ENCODE data around the gene MRPL46. TPM values are rescaled to one million over a fixed set of nuclear protein-coding genes. Genes with fewer than 3 reads are reported as not detected.

The MRPL46 gene
- total and polyA plus RNA-seq, 9 of the 15 experiments (the other 6 are each of a cell fraction or from before 2014, with no cell fraction given) = 41.2 to 72.2 (median 49.8) TPM

DNA sequence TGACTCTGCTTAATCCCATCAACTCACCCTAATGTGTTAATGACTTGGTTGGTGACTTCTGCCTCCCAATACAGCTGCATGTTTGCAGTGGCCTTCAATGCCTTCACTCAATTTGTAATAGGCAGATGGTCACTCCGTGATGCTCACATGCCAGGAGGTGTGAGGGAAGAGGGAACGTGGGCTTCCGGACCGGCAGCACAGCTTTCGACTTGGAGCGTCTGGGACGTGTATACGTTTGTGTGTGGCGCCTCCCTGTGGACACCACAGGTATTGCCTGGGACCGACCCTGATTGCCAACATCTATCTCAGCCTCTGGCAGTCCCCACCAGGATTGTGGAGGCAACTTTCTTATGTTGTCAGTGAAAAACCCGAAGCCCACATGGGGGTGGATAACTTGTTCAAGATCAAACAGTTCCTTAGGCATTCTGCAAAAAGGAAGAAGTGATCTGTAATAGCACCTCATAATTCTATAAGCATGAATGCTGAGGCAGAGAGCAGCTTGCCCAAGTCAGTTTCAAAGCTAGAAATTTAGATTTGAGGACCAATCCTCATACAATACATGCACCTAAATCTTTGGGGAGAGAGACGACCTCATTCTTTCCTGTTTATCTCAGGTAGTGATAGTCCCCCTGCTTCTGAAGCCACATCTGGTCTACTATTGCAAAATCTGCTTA lies 16.9 kb downstream of the MRPL46 start (continued):
- TF ChIP-seq, protein P1, sequence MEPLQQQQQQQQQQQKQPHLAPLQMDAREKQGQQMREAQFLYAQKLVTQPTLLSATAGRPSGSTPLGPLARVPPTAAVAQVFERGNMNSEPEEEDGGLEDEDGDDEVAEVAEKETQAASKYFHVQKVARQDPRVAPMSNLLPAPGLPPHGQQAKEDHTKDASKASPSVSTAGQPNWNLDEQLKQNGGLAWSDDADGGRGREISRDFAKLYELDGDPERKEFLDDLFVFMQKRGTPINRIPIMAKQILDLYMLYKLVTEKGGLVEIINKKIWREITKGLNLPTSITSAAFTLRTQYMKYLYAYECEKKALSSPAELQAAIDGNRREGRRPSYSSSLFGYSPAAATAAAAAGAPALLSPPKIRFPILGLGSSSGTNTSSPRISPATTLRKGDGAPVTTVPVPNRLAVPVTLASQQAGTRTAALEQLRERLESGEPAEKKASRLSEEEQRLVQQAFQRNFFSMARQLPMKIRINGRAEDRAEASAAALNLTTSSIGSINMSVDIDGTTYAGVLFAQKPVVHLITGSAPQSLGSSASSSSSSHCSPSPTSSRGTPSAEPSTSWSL (CRISPR knock-in tag; IDR thresholded peaks at IDR 0.05; ENCODE audit: borderline replicate concordance) = no peak
- TF ChIP-seq NEUROD1 (IDR thresholded peaks at IDR 0.05; ENCODE audit: borderline replicate concordance, low read depth, low read length, partially characterized antibody) = peak; percentile 21
- TF ChIP-seq U2AF1 (optimal IDR thresholded peaks at IDR 0.05; ENCODE audit: low read depth, low read length) = no peak
- TF ChIP-seq, protein P2, sequence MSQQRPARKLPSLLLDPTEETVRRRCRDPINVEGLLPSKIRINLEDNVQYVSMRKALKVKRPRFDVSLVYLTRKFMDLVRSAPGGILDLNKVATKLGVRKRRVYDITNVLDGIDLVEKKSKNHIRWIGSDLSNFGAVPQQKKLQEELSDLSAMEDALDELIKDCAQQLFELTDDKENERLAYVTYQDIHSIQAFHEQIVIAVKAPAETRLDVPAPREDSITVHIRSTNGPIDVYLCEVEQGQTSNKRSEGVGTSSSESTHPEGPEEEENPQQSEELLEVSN (IDR thresholded peaks at IDR 0.05; ENCODE audit: borderline replicate concordance in 1 of 2, extremely low read depth in 1 of 2, insufficient read depth in 1 of 2, insufficient read length in 1 of 2, low read depth in 1 of 2, low read length in 1 of 2, poor library complexity in 1 of 2, severe bottlenecking in 1 of 2) = peak; percentile 44 to 85
- TF ChIP-seq RCOR1 (IDR thresholded peaks at IDR 0.05; ENCODE audit: borderline replicate concordance in 1 of 2, low read depth in 2 of 2, low read length in 2 of 2) = 0 out of 4 replicates have a peak, but pooled peaks of 1 of the 2 experiments have one; percentile 20
- TF ChIP-seq NFRKB (IDR thresholded peaks at IDR 0.05; ENCODE audit: low read depth) = no peak
- no peak for TF ChIP-seq SNIP1 (IDR thresholded peaks at IDR 0.05; ENCODE audit: low read depth)
- TF ChIP-seq ZNF197 (CRISPR knock-in tag; IDR thresholded peaks at IDR 0.05; ENCODE audit: low read depth) = no peak
- no peak for TF ChIP-seq CBX2 (IDR thresholded peaks at IDR 0.05; ENCODE audit: insufficient read depth, low read length, poor library complexity, severe bottlenecking)
- TF ChIP-seq ZFPM2 (CRISPR knock-in tag; IDR thresholded peaks at IDR 0.05) = no peak
- peak; percentile 88 for TF ChIP-seq SMC3 (conservative IDR thresholded peaks at IDR 0.05; ENCODE audit: insufficient read depth, low read depth, low read length)
- TF ChIP-seq MAFG (tag; conservative IDR thresholded peaks at IDR 0.05) = no peak; the same call in 1 of the 2 replicates
- TF ChIP-seq PTBP1 (IDR thresholded peaks at IDR 0.05; ENCODE audit: low read depth, low read length) = no peak
- TF ChIP-seq CBFA2T3 (IDR thresholded peaks at IDR 0.05) = no peak
- TF ChIP-seq MAFF (IDR thresholded peaks at IDR 0.05; ENCODE audit: low read length) = no peak
- TF ChIP-seq SMAD1 (IDR thresholded peaks at IDR 0.05; ENCODE audit: low read depth, low read length, partially characterized antibody) = no peak
- no peak for TF ChIP-seq ASH1L (IDR thresholded peaks at IDR 0.05; ENCODE audit: borderline replicate concordance, low read depth, partially characterized antibody)
- TF ChIP-seq ZNF347 (CRISPR knock-in tag; IDR thresholded peaks at IDR 0.05; ENCODE audit: low read depth) = no peak
- TF ChIP-seq FUS (optimal IDR thresholded peaks at IDR 0.05; ENCODE audit: low read depth, low read length) = no peak
- TF ChIP-seq RBM15 (IDR thresholded peaks at IDR 0.05; ENCODE audit: insufficient read depth, low read length) = no peak
- TF ChIP-seq SP1 (CRISPR knock-in tag; IDR thresholded peaks at IDR 0.05) = no peak
- TF ChIP-seq, protein P3, sequence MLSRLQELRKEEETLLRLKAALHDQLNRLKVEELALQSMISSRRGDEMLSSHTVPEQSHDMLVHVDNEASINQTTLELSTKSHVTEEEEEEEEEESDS (CRISPR knock-in tag; IDR thresholded peaks at IDR 0.05) = no peak
- TF ChIP-seq ARID2 (IDR thresholded peaks at IDR 0.05) = 0 out of 2 replicates have a peak, but pooled peaks have one; percentile 26
- peak; percentile 40; the same call in 1 of the 2 replicates for TF ChIP-seq CREM (IDR thresholded peaks at IDR 0.05; ENCODE audit: low read depth)
- no peak for TF ChIP-seq CC2D1A (IDR thresholded peaks at IDR 0.05)
- peak; percentile 13; the same call in 1 of the 2 replicates for TF ChIP-seq ATF7 (IDR thresholded peaks at IDR 0.05)
- TF ChIP-seq CTBP1 (IDR thresholded peaks at IDR 0.05; ENCODE audit: borderline replicate concordance) = peak; percentile 24; the same call in 1 of the 2 replicates
- no peak for TF ChIP-seq WHSC1 (IDR thresholded peaks at IDR 0.05; ENCODE audit: low read length)

All from K562 (cell line).